K562 (cell line): ENCODE measurements around the gene DCAF8. TPM values are rescaled to one million over a fixed set of nuclear protein-coding genes. Genes with fewer than 3 reads are reported as not detected.

ENCODE experiments used
- HDAC6 ChIP-seq: IDR thresholded peaks from 2 replicates; pipeline ENCODE4 v1.6.1; 2012; ENCODE audit warnings: low read depth, mild to moderate bottlenecking, control low read depth, inconsistent platforms, low read length, moderate library complexity
- HLTF ChIP-seq: fragments of 450-650 bp; IDR thresholded peaks from 2 replicates; pipeline ENCODE4 v1.6.1; 2016
- KLF16 ChIP-seq: IDR thresholded peaks from 2 replicates; pipeline ENCODE4 v1.6.1; 2016; ENCODE audit warnings: antibody characterized with exemption
- SMC3 ChIP-seq: conservative IDR thresholded peaks from 2 replicates; pipeline ENCODE4 v1.6.1; 2011; ENCODE audit warnings: low read depth, low read length, improper control_type of control experiment; ENCODE audit not compliant: insufficient read depth
- ZNF24 ChIP-seq: fragments of 450-650 bp; IDR thresholded peaks from 2 replicates; pipeline ENCODE4 v1.6.1; 2016
- ZNF274 ChIP-seq: IDR thresholded peaks from 2 replicates; pipeline ENCODE4 v1.6.1; 2011; ENCODE audit warnings: low read depth, mild to moderate bottlenecking, low read length, moderate library complexity, borderline replicate concordance
- ZNF3 ChIP-seq: fragments of 250-450 bp; sonication (Bioruptor Pico); IDR thresholded peaks from 2 replicates; pipeline ENCODE4 v1.5.0; 2021; ENCODE audit warnings: mild to moderate bottlenecking, moderate library complexity
- ZNF57 ChIP-seq: fragments of 450-650 bp; formaldehyde crosslinking; IDR thresholded peaks from 2 replicates; pipeline ENCODE4 v1.4.0; 2020; ENCODE audit warnings: mild to moderate bottlenecking, moderate library complexity
- ZNF586 ChIP-seq: fragments of 450-650 bp; formaldehyde crosslinking; conservative IDR thresholded peaks from 2 replicates; pipeline ENCODE4 v1.4.0; 2020; ENCODE audit warnings: mild to moderate bottlenecking, moderate library complexity
- polyA plus RNA-seq, 8 experiments: library from polyadenylated mRNA; depleted of rRNA in 4 of 8; stranded (reverse) in 5 of 8; unstranded in 3 of 8; fragments of >200 nt; fragmentation: Nextera tagmentation in 2 of 8; fragmentation: Illumina TruSeq in 1 of 8; extraction: Ambion mirVana in 2 of 8; extraction: Trizol in 1 of 8; gene quantifications; 2 replicates each; pipeline versions ENCODE4 v1.2.1 to v1.2.3, GENCODE V29; 2011 to 2014; ENCODE audit warnings: inconsistent platforms in 1 of 8, missing spikeins in 1 of 8
- total RNA-seq, 7 experiments: library from RNA; depleted of rRNA in 6 of 7; stranded (reverse); fragments of >200 nt in 6 of 7; fragmentation: Illumina TruSeq in 2 of 7; extraction: Trizol in 2 of 7; gene quantifications; 2 replicates each; pipeline versions ENCODE4 v1.2.1 to v1.2.3, GENCODE V29; 2011 to 2021; ENCODE audit warnings: low replicate concordance in 1 of 7
- TF ChIP-seq, protein P1 (sequence below): fragments of 250-450 bp; sonication (Bioruptor Pico); IDR thresholded peaks from 2 replicates; pipeline ENCODE4 v1.5.0; 2021
- TF ChIP-seq, protein P2 (sequence below): fragments of 250-450 bp; sonication (Bioruptor Pico); IDR thresholded peaks from 2 replicates; pipeline ENCODE4 v1.8.0; 2022; ENCODE audit warnings: moderate library complexity, mild to moderate bottlenecking, inconsistent platforms
- TF ChIP-seq, protein P3 (sequence below): sonication (generic); formaldehyde crosslinking; IDR thresholded peaks from 2 replicates; pipeline ENCODE4 v1.8.1; 2022; ENCODE audit warnings: missing genetic modification reagents
- TF ChIP-seq, protein P4 (sequence below): fragments of 450-650 bp; formaldehyde crosslinking; IDR thresholded peaks from 2 replicates; pipeline ENCODE4 v1.4.0; 2022; ENCODE audit warnings: missing genetic modification characterization
- TF ChIP-seq, protein P5 (sequence below), 2 experiments: fragments of 450-650 bp; IDR thresholded peaks; 2 replicates each; pipeline ENCODE4 v1.6.1; 2016; ENCODE audit warnings: mild to moderate bottlenecking in 2 of 2, borderline replicate concordance in 1 of 2, low read depth in 1 of 2, moderate library complexity in 1 of 2

The DCAF8 gene
- total and polyA plus RNA-seq, 9 of the 15 experiments (the other 6 are each of a cell fraction or from before 2014, with no cell fraction given): 11.6 to 149 (median 81.3) TPM

DNA sequence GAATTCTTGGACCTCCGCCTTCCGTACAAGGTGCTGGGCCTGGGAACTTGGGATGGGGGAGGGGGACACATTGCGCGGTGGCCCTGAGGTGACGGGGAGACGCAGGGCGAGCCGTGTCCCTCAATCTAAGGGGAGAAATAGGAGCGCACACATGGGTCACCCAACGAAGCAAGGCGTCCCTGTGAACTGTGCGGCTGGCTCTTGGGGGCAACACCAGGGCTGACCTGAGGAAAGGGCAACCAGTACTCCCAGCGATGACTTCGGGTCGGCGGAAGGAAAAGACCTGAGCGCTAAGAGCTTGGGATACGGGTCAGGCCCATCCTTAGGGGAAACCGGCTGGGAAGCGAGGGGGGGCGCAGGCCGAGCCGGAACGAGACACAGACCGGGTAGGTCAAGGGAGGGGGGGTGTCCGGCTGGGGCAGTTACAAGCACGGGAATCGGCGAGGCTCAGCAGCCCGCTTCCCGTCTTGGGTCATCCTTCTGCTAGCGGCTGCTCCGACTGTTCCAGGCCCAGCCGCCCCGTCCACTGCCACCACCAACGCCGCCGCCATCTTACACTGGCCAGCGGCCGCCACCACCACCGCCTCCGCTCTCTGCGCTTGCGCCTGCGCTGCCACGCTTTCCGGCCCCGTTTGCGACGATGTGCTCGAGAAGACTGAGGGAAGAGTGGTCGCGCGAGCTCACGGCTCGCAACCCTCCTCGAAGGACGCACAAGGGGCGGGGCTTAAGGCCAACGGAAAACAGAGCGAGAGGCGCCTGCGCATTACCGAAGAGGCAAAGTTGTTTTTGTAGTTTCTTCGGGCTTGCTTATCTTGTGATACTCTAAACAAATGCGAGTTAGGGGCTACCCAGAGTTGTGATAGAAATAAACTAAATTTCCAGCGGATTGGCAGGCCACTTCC lies at the start of gene DCAF8 (continued):
- TF ChIP-seq, protein P1, sequence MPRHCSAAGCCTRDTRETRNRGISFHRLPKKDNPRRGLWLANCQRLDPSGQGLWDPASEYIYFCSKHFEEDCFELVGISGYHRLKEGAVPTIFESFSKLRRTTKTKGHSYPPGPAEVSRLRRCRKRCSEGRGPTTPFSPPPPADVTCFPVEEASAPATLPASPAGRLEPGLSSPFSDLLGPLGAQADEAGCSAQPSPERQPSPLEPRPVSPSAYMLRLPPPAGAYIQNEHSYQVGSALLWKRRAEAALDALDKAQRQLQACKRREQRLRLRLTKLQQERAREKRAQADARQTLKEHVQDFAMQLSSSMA (CRISPR knock-in tag): 0 out of 2 replicates have a peak, but pooled peaks have one; percentile 43
- TF ChIP-seq ZNF586 (CRISPR knock-in tag): no peak
- TF ChIP-seq, protein P2, sequence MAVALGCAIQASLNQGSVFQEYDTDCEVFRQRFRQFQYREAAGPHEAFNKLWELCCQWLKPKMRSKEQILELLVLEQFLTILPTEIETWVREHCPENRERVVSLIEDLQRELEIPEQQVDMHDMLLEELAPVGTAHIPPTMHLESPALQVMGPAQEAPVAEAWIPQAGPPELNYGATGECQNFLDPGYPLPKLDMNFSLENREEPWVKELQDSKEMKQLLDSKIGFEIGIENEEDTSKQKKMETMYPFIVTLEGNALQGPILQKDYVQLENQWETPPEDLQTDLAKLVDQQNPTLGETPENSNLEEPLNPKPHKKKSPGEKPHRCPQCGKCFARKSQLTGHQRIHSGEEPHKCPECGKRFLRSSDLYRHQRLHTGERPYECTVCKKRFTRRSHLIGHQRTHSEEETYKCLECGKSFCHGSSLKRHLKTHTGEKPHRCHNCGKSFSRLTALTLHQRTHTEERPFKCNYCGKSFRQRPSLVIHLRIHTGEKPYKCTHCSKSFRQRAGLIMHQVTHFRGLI (CRISPR knock-in tag): no peak
- TF ChIP-seq ZNF3 (CRISPR knock-in tag): no peak
- no peak for TF ChIP-seq HDAC6
- no peak for TF ChIP-seq ZNF57
- 0 out of 2 replicates have a peak, but pooled peaks have one; percentile 40 for TF ChIP-seq ZNF24
- TF ChIP-seq, protein P3, sequence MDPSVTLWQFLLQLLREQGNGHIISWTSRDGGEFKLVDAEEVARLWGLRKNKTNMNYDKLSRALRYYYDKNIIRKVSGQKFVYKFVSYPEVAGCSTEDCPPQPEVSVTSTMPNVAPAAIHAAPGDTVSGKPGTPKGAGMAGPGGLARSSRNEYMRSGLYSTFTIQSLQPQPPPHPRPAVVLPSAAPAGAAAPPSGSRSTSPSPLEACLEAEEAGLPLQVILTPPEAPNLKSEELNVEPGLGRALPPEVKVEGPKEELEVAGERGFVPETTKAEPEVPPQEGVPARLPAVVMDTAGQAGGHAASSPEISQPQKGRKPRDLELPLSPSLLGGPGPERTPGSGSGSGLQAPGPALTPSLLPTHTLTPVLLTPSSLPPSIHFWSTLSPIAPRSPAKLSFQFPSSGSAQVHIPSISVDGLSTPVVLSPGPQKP (CRISPR knock-in tag): no peak
- TF ChIP-seq SMC3: no peak
- TF ChIP-seq ZNF274: no peak
- TF ChIP-seq, protein P4, sequence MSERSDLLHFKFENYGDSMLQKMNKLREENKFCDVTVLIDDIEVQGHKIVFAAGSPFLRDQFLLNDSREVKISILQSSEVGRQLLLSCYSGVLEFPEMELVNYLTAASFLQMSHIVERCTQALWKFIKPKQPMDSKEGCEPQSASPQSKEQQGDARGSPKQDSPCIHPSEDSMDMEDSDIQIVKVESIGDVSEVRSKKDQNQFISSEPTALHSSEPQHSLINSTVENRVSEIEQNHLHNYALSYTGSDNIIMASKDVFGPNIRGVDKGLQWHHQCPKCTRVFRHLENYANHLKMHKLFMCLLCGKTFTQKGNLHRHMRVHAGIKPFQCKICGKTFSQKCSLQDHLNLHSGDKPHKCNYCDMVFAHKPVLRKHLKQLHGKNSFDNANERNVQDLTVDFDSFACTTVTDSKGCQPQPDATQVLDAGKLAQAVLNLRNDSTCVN: peak; percentile 46; the same call in 1 of the 2 replicates
- TF ChIP-seq, protein P5, sequence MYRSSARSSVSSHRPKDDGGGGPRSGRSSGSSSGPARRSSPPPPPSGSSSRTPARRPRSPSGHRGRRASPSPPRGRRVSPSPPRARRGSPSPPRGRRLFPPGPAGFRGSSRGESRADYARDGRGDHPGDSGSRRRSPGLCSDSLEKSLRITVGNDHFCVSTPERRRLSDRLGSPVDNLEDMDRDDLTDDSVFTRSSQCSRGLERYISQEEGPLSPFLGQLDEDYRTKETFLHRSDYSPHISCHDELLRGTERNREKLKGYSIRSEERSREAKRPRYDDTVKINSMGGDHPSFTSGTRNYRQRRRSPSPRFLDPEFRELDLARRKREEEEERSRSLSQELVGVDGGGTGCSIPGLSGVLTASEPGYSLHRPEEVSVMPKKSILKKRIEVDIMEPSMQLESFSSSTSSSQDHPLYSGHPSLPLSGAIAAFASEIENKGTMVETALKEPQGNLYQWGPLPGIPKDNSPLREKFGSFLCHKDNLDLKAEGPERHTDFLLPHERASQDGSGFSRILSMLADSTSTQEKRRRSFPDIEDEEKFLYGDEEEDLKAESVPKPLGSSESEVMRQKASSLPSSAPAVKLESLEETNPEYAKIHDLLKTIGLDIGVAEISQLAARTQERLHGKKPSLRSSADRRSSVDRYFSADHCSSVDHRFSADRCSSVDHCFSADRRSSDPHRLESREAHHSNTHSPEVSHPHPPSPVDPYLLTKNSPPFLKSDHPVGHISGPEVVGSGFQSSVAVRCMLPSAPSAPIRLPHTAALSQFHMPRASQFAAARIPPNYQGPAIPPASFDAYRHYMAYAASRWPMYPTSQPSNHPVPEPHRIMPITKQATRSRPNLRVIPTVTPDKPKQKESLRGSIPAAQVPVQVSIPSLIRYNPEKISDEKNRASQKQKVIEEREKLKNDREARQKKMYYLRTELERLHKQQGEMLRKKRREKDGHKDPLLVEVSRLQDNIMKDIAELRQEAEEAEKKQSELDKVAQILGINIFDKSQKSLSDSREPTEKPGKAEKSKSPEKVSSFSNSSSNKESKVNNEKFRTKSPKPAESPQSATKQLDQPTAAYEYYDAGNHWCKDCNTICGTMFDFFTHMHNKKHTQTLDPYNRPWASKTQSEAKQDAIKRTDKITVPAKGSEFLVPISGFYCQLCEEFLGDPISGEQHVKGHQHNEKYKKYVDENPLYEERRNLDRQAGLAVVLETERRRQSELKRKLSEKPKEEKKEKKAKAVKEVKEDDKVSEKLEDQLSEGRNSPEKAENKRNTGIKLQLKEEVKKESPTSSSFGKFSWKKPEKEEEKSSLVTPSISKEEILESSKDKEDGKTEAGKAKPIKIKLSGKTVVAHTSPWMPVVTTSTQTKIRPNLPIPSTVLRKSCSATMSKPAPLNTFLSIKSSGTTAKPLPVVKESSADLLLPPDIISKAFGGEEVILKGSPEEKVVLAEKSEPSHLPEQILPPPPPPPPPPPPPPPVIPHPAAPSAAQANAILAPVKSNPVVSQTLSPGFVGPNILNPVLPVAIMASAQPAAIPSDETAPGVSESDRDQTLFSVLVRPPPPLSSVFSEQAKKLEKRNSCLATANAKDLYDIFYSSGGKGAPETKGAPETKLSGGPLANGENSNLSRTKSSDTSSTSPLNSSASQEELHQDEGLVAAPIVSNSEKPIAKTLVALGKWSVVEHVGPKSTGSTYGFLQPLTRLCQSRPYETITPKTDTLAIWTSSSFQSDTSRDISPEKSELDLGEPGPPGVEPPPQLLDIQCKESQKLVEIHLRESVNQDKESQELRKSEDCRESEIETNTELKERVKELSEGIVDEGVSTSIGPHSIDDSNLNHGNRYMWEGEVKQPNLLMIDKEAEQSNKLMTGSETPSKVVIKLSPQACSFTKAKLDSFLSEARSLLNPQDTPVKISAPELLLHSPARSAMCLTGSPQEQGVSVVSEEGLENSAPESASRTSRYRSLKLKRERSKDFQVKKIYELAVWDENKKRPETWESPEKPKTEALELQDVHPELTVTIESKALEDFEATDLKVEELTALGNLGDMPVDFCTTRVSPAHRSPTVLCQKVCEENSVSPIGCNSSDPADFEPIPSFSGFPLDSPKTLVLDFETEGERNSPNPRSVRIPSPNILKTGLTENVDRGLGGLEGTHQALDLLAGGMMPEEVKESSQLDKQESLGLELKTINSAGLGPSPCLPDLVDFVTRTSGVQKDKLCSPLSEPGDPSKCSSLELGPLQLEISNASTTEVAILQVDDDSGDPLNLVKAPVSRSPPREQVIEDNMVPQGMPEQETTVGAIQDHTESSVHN (IDR thresholded peaks at IDR 0.05; ENCODE audit: borderline replicate concordance in 1 of 2, low read depth in 1 of 2): no peak
- TF ChIP-seq KLF16: no peak
- peak; percentile 80; the same call in 1 of the 2 replicates for TF ChIP-seq HLTF
